GM20000 (cell line): ENCODE data around the gene STIL.

Experiments
- DNase-seq: peaks from one replicate; pipeline ENCODE4 v3.0.0; 2012; ENCODE audit warnings: low spot score
- CTCF ChIP-seq: IDR thresholded peaks from 2 replicates; pipeline ENCODE4 v1.5.1; 2012; ENCODE audit warnings: mild to moderate bottlenecking, control low read depth; ENCODE audit errors: extremely low read depth, missing control alignments

Gene STIL

GRCh38 chr1:47232187-47232874, 81.6 kb downstream of the STIL start, which contains the start of gene TAL1:
TAL1 (minus strand) TSS chr1:47232225; CDS start chr1:47225888, 6,337 bp downstream.
- TF ChIP-seq CTCF, result no peak
- peak; percentile 27 for DNase-seq

- DNase-seq, result peak; percentile 62
- no peak for TF ChIP-seq CTCF
These were observed 82.4 kb downstream of the STIL start for GRCh38 chr1:47231301-47232186.

GRCh38 chr1:47230692-47231300, 83.2 kb downstream of the STIL start:
- no peak for TF ChIP-seq CTCF
- peak; percentile 56 for DNase-seq

- no peak for TF ChIP-seq CTCF
- no peak for DNase-seq
These were observed 83.9 kb downstream of the STIL start for GRCh38 chr1:47229886-47230691.

GRCh38 chr1:47229031-47229885, 84.7 kb downstream of the STIL start:
- TF ChIP-seq CTCF, result no peak
- no peak for DNase-seq

- no peak for TF ChIP-seq CTCF
- no peak for DNase-seq
These were observed 85.3 kb downstream of the STIL start for GRCh38 chr1:47228644-47229030.
